Nephron progenitor cell (in vitro differentiated cells): ENCODE data around the gene TFRC.
"Not testable (repeated sequence)": the region's sequence is repeated elsewhere in the genome, so short reads cannot be mapped to it uniquely, and the experiment has no call there.

Experiments
- DNase-seq: peaks from one replicate; pipeline ENCODE4 v3.0.0; 2021
- H3K27ac Mint-ChIP-seq: 2 replicates; pipeline ENCODE4 v1.8.0; 2021; ENCODE audit warnings: mild to moderate bottlenecking, moderate library complexity, mixed read lengths
- H3K27me3 Mint-ChIP-seq: 2 replicates; pipeline ENCODE4 v1.8.0; 2021; ENCODE audit warnings: mild to moderate bottlenecking, low read depth, mixed read lengths; ENCODE audit not compliant: poor library complexity
- H3K36me3 Mint-ChIP-seq: 2 replicates; pipeline ENCODE4 v1.8.0; 2021; ENCODE audit warnings: low read depth, mixed read lengths
- H3K4me1 Mint-ChIP-seq: 2 replicates; pipeline ENCODE4 v1.8.0; 2021; ENCODE audit warnings: mixed read lengths
- H3K4me3 Mint-ChIP-seq: 2 replicates; pipeline ENCODE4 v1.8.0; 2021; ENCODE audit warnings: mild to moderate bottlenecking, moderate library complexity, mixed read lengths
- H3K9me3 Mint-ChIP-seq: 2 replicates; pipeline ENCODE4 v1.8.0; 2021; ENCODE audit warnings: mild to moderate bottlenecking, moderate library complexity, mixed read lengths
- CTCF ChIP-seq: fragments of 200-600 bp; sonication (generic); IDR thresholded peaks from 2 replicates; pipeline ENCODE4 v1.5.0; 2021; ENCODE audit warnings: antibody characterized with exemption

TFRC gene

GRCh38 chr3:196048922-196049598 lies 32.8 kb downstream of the TFRC start:
- peak overlapping the region; percentile 4 for H3K27ac Mint-ChIP-seq
- H3K36me3 Mint-ChIP-seq = peaks cover 43% of the 10 kb centered on the region
- H3K27me3 Mint-ChIP-seq = peaks cover 3% of the 10 kb centered on the region
- H3K4me3 Mint-ChIP-seq = no peak overlapping the region
- TF ChIP-seq CTCF = no peak
- H3K4me1 Mint-ChIP-seq = peaks cover 14% of the 10 kb centered on the region
- no peak for DNase-seq
- H3K9me3 Mint-ChIP-seq = no peaks in the 10 kb centered on the region

- peaks cover 37% of the 10 kb centered on the region for H3K36me3 Mint-ChIP-seq
- H3K4me1 Mint-ChIP-seq = peaks cover 14% of the 10 kb centered on the region
- no peaks in the 10 kb centered on the region for H3K9me3 Mint-ChIP-seq
- no peak overlapping the region for H3K4me3 Mint-ChIP-seq
- peaks cover 3% of the 10 kb centered on the region for H3K27me3 Mint-ChIP-seq
- no peak for TF ChIP-seq CTCF
- no peak for DNase-seq
- H3K27ac Mint-ChIP-seq = no peak overlapping the region
Observed at GRCh38 chr3:196047391-196048030, 34.4 kb downstream of the TFRC start.

- peaks cover 2% of the 10 kb centered on the region for H3K4me1 Mint-ChIP-seq
- H3K4me3 Mint-ChIP-seq = no peak overlapping the region
- H3K27ac Mint-ChIP-seq = no peak overlapping the region
- peaks cover 16% of the 10 kb centered on the region for H3K36me3 Mint-ChIP-seq
- no peak for TF ChIP-seq CTCF
- DNase-seq = no peak
- H3K9me3 Mint-ChIP-seq = peaks cover 16% of the 10 kb centered on the region
- peaks cover 8% of the 10 kb centered on the region for H3K27me3 Mint-ChIP-seq
Observed at GRCh38 chr3:196044513-196044912, 37.4 kb downstream of the TFRC start.

GRCh38 chr3:196042673-196043072 lies 39.2 kb downstream of the TFRC start:
- no peaks in the 10 kb centered on the region for H3K4me1 Mint-ChIP-seq
- no peak for TF ChIP-seq CTCF
- no peak overlapping the region for H3K27ac Mint-ChIP-seq

GRCh38 chr3:196039359-196039758 lies 42.5 kb downstream of the TFRC start:
- H3K9me3 Mint-ChIP-seq = peaks cover 50% of the 10 kb centered on the region
- no peak overlapping the region for H3K4me3 Mint-ChIP-seq
- no peaks in the 10 kb centered on the region for H3K4me1 Mint-ChIP-seq
- H3K27ac Mint-ChIP-seq = no peak overlapping the region
- DNase-seq = no peak
- H3K27me3 Mint-ChIP-seq = peaks cover 9% of the 10 kb centered on the region
- H3K36me3 Mint-ChIP-seq = no peaks in the 10 kb centered on the region
- TF ChIP-seq CTCF = no peak

More at GRCh38 chr3:196042673-196043072, 39.2 kb downstream of the TFRC start:
- peaks cover 6% of the 10 kb centered on the region for H3K27me3 Mint-ChIP-seq
- no peak overlapping the region for H3K4me3 Mint-ChIP-seq
- H3K9me3 Mint-ChIP-seq = peaks cover 28% of the 10 kb centered on the region
- DNase-seq = no peak
- H3K36me3 Mint-ChIP-seq = peaks cover 3% of the 10 kb centered on the region

- H3K27ac Mint-ChIP-seq, H3K4me1 Mint-ChIP-seq: not testable (repeated sequence)
- H3K9me3 Mint-ChIP-seq = peaks cover 36% of the 10 kb centered on the region
Observed at GRCh38 chr3:196026059-196026458, 55.8 kb downstream of the TFRC start.

More at GRCh38 chr3:196026059-196026458, 55.8 kb downstream of the TFRC start:
- H3K36me3 Mint-ChIP-seq, H3K4me3 Mint-ChIP-seq: not testable (repeated sequence)
- TF ChIP-seq CTCF = peak; percentile 35
- H3K27me3 Mint-ChIP-seq = peaks cover 29% of the 10 kb centered on the region
- peak; percentile 51 for DNase-seq
